ENCODE data around the gene ARHGEF10L. TPM values are rescaled to one million over a fixed set of nuclear protein-coding genes. Genes with fewer than 3 reads are reported as not detected.

ARHGEF10L gene
- total RNA-seq, 1 experiment from 2014 or later: 3.3 TPM

GRCh38 chr1:17558954-17559614 is 19.6 kb downstream of the ARHGEF10L start:
- BruUV-seq (replicated peaks): no TSS peak
- H3K27ac ChIP-seq (ENCODE audit: low read depth, low read length, poor library complexity, severe bottlenecking): no peak overlapping the region
- ChIA-PET POLR2A (ENCODE audit: low non-redundant PET) (no interaction called here), CTCF (no interaction called here)
- intact Hi-C loops (cut with micrococcal nuclease; ENCODE audit: unreplicated experiment): no loop called here
- DNase-seq (ENCODE audit: low spot score): no peak
- H3K9me3 ChIP-seq (ENCODE audit: low read depth, low read length, poor library complexity, severe bottlenecking): no peaks in the 10 kb centered on the region
- H3K36me3 ChIP-seq (ENCODE audit: insufficient read depth, low read length, poor library complexity, severe bottlenecking): no peaks in the 10 kb centered on the region
- TF ChIP-seq EZH2 (IDR thresholded peaks at IDR 0.05; ENCODE audit: borderline replicate concordance, low read depth, low read length, poor library complexity, severe bottlenecking) (no peak), CTCF (conservative IDR thresholded peaks at IDR 0.05; ENCODE audit: low read depth, low read length) (no peak)
- no peaks in the 10 kb centered on the region for H3K4me1 ChIP-seq (ENCODE audit: insufficient read depth, low read length, poor library complexity, severe bottlenecking)
- no peak overlapping the region for H3K4me3 ChIP-seq (ENCODE audit: low read depth, low read length, poor library complexity, severe bottlenecking)
- no peaks in the 10 kb centered on the region for H3K27me3 ChIP-seq (replicated peaks; ENCODE audit: insufficient read depth, low read depth, low read length, poor library complexity)

DNA sequence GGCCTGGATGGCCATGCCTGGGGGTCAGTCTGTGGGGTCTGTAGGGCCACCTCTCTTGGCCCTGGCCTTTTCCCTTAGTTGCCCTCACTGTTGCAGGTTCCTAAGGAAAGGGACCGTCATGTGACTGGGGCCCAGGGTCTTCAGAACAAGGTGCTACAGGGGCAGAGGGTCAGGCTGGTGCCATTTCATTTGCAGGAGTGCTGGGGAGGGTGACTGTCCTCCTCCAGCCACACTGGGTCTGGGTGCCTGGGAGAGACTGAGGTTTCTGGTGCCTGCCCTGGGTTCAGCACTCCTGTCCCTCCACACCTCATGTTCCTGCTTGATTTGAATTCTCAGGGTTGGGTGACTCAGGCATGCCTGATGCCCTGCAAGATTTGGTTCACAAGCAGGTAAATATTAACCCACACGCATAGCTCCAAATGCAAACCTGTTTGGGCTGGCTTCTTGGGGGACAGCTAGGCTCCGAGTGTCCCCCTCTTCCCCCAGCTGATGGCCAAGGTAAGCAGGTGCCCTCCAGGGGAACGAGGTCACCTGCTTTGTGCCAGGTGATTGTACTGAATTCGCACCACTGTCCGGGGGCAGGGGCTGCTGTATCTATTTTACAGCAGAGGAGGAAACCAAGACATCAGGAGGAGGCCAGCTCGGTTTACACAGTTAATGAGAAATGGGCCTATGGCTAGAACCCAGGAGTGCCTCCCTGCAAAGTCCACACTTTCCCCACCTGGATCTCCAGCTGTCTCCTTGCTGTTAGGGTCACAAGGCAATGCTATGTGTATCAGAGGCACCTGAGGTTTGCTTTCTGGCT is 20.3 kb downstream of the ARHGEF10L start:
- intact Hi-C loops (cut with micrococcal nuclease; ENCODE audit: unreplicated experiment): no loop called here
- no TSS peak for BruUV-seq (replicated peaks)
- H3K36me3 ChIP-seq (ENCODE audit: insufficient read depth, low read length, poor library complexity, severe bottlenecking): no peaks in the 10 kb centered on the region
- H3K27ac ChIP-seq (ENCODE audit: low read depth, low read length, poor library complexity, severe bottlenecking): no peak overlapping the region
- CTCF ChIA-PET: no interaction called here
- H3K27me3 ChIP-seq (replicated peaks; ENCODE audit: insufficient read depth, low read depth, low read length, poor library complexity): no peaks in the 10 kb centered on the region
- H3K4me1 ChIP-seq (ENCODE audit: insufficient read depth, low read length, poor library complexity, severe bottlenecking): no peaks in the 10 kb centered on the region
- TF ChIP-seq EZH2 (IDR thresholded peaks at IDR 0.05; ENCODE audit: borderline replicate concordance, low read depth, low read length, poor library complexity, severe bottlenecking) (no peak), CTCF (conservative IDR thresholded peaks at IDR 0.05; ENCODE audit: low read depth, low read length) (no peak)
- no peak for DNase-seq (ENCODE audit: low spot score)
- POLR2A ChIA-PET (ENCODE audit: low non-redundant PET): no interaction called here
- H3K9me3 ChIP-seq (ENCODE audit: low read depth, low read length, poor library complexity, severe bottlenecking): no peaks in the 10 kb centered on the region
- no peak overlapping the region for H3K4me3 ChIP-seq (ENCODE audit: low read depth, low read length, poor library complexity, severe bottlenecking)

- no peak overlapping the region for H3K27ac ChIP-seq (ENCODE audit: low read depth, low read length, poor library complexity, severe bottlenecking)
- intact Hi-C loops (cut with micrococcal nuclease; ENCODE audit: unreplicated experiment): no loop called here
- no peaks in the 10 kb centered on the region for H3K36me3 ChIP-seq (ENCODE audit: insufficient read depth, low read length, poor library complexity, severe bottlenecking)
- H3K27me3 ChIP-seq (replicated peaks; ENCODE audit: insufficient read depth, low read depth, low read length, poor library complexity): no peaks in the 10 kb centered on the region
- H3K4me3 ChIP-seq (ENCODE audit: low read depth, low read length, poor library complexity, severe bottlenecking): no peak overlapping the region
- no peaks in the 10 kb centered on the region for H3K9me3 ChIP-seq (ENCODE audit: low read depth, low read length, poor library complexity, severe bottlenecking)
- TF ChIP-seq CTCF (conservative IDR thresholded peaks at IDR 0.05; ENCODE audit: low read depth, low read length): no peak
- no peak for TF ChIP-seq EZH2 (IDR thresholded peaks at IDR 0.05; ENCODE audit: borderline replicate concordance, low read depth, low read length, poor library complexity, severe bottlenecking)
- ChIA-PET CTCF (no interaction called here), POLR2A (ENCODE audit: low non-redundant PET) (no interaction called here)
- no peak for DNase-seq (ENCODE audit: low spot score)
- no TSS peak for BruUV-seq (replicated peaks)
- no peaks in the 10 kb centered on the region for H3K4me1 ChIP-seq (ENCODE audit: insufficient read depth, low read length, poor library complexity, severe bottlenecking)
Measured at GRCh38 chr1:17561247-17561548, 21.7 kb downstream of the ARHGEF10L start.
